GM12874 (cell line): Measurements from ENCODE around the gene SLC9B1.

Experiments used
- CTCF ChIP-seq: IDR thresholded peaks from 2 replicates; pipeline ENCODE4 v1.5.1; 2011; ENCODE audit warnings: low read depth, mild to moderate bottlenecking, control low read depth, low read length, moderate library complexity; ENCODE audit not compliant: insufficient read depth

SLC9B1 gene

GRCh38 chr4:103026868-103027267, 7.4 kb upstream of the SLC9B1 start:
- no peak for TF ChIP-seq CTCF

- no peak for TF ChIP-seq CTCF
Observed at GRCh38 chr4:103024996-103025395, 5.5 kb upstream of the SLC9B1 start.

- TF ChIP-seq CTCF = no peak
Observed at GRCh38 chr4:103021120-103021519, 1.6 kb upstream of the SLC9B1 start.

- TF ChIP-seq CTCF = no peak
Observed at GRCh38 chr4:103018391-103019307, 856 bp downstream of the SLC9B1 start.

- TF ChIP-seq CTCF = no peak
Observed at GRCh38 chr4:103012551-103012950, 7.0 kb downstream of the SLC9B1 start.

GRCh38 chr4:103012060-103012459, 7.4 kb downstream of the SLC9B1 start:
- no peak for TF ChIP-seq CTCF

- no peak for TF ChIP-seq CTCF
Observed at GRCh38 chr4:103011378-103012025, 8.0 kb downstream of the SLC9B1 start.
